NCI-H1105 (cell line): ENCODE measurements around the gene IL1RN.

ENCODE experiments used
- DNase-seq: peaks from one replicate; lab custom pipeline; 2025; lab: John Stamatoyannopoulos, UW

IL1RN gene

GRCh38 chr2:113129519-113130078 is 2.2 kb downstream of the IL1RN start:
- no peak for DNase-seq

DNA sequence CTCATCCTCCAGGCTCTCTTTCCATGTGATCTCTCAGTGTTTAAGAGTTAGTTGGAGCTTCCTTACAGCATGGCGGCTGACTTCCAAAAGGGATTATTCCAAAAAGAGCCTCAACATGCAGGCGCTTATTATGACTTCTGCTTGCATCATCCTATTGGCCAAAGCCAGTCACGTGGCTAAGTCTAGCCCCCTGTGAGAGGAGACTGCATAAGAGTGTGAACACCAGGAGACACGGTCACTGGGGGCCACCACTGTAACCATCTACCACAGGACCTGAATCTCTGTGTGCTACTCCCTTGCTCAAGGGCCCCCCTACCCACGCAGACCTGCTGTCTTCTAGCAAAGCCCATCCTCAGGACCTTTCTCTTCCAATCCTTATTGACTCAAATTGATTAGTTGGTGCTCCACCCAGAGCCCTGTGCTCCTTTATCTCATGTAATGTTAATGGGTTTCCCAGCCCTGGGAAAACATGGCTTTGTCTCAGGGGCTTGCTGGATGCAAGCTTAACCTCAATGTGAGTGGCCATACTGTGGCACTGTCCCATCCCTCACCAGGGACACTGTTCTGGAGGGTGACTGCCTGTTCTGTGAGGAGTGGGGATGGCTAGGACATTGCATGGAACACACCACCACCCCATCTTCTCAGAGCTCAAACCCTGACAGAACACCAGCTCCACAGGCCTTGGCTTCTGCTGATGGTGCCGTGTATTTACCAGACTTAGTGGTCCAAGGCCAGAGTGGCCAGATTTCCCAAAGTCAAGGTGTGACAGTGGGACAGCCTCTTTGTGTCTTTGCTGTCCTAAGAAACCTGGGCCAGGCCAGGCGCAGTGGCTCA is 4.2 kb downstream of the IL1RN start:
- DNase-seq: no peak

DNA sequence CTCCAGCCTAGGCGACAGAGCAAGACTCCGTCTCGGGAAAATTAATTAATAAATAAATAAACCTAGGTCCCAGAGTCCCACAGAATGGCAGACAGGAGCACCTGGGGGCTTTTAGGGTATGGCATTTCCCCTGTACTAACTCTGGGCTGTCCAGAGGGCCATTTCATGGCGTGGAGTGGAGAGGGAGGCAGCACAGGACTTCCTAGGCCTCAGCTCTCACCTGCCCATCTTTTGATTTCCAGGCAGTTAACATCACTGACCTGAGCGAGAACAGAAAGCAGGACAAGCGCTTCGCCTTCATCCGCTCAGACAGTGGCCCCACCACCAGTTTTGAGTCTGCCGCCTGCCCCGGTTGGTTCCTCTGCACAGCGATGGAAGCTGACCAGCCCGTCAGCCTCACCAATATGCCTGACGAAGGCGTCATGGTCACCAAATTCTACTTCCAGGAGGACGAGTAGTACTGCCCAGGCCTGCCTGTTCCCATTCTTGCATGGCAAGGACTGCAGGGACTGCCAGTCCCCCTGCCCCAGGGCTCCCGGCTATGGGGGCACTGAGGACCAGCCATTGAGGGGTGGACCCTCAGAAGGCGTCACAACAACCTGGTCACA is 5.1 kb downstream of the IL1RN start:
- no peak for DNase-seq

- DNase-seq: no peak
Measured at GRCh38 chr2:113133704-113134598, 6.6 kb downstream of the IL1RN start.

DNA sequence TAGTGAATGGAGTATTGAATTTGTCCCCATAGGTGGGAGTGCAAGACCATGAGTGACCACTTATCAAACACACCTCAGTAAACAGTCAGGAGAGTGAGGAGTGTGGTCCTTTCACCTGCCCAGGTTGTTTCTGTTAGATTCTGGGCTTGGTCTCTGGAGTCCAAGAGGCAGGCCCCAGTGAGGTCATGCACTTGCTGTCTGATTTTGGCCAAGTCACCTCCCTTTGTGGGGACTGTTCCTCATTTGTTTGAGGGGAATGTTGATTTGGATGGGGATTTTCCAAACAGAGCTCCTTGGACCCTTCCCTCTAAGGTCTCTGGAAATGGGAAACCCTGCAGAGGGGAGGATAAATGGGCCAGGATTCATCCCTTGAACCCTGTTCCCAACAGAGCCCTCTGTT is 7.3 kb downstream of the IL1RN start:
- DNase-seq: no peak

- no peak for DNase-seq
Measured at GRCh38 chr2:113135317-113135716, 7.9 kb downstream of the IL1RN start.

DNA sequence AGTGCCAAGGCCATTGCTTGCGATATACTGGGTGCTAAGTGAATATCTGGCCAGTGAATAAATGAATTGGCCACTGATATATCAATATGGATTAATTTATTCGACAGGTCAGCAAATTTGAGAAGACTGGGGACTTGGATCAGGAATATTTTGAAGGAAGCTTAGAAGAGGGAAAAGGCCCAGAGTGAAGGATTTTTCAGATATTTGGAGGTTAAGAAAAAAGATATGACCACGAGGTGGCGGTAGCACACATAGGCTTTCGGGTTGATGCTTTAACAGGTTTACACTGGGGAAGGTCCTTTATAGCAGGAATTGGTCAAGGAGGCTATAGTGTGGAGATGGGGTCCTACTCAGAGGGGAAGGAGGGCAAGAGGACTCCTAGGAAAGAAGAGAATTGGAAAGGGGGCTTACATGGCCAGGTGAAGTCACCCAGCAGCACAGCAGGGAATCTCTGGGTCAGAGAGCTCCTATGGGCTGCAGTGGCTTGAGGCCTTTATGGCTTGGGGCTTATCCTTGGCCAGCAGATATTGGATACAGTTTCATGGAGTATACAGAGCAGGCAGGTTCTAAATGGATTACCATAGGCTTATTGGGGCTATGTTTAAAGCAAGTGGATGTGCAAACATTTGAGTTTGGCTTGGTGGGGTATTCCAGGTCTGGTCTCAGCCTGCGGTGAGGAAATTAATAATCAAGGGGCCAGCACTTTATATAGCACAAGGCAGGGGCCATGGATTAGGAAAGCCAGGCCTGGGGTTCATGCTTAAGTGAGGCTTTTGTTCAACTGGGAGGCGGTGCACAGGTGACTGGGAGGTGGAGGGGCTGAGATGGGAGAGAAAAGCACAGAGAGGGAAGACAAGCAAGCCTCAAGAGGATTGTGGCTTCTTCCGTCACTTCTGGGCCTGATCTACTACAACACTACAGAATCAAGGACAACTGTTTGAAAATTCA is 9.7 kb downstream of the IL1RN start:
- no peak for DNase-seq

GRCh38 chr2:113137827-113138226 is 10.4 kb downstream of the IL1RN start:
- no peak for DNase-seq

- DNase-seq: peak; percentile 57
Measured at GRCh38 chr2:113138428-113139322, 11.3 kb downstream of the IL1RN start.

- DNase-seq: no peak
Measured at GRCh38 chr2:113141451-113141850, 14.1 kb downstream of the IL1RN start.

DNA sequence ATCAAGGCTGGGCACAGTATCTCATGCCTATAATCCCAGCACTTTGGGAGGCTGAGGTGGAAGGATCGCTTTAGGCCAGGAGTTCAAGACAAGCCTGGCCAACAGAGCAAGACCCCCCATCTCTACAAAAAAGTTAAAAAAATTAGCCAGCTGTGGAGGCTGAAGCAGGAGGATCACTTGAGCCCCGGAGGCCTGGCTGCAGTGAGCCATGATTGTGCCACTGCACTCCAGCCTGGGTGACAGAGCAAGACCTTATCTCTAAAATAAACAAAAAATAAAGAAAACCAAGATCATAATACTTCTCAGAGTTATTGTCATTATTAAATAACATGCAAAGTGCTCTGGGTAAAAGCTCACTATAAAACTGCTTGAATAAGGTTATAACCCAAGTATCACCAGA is 14.9 kb downstream of the IL1RN start:
- no peak for DNase-seq

DNA sequence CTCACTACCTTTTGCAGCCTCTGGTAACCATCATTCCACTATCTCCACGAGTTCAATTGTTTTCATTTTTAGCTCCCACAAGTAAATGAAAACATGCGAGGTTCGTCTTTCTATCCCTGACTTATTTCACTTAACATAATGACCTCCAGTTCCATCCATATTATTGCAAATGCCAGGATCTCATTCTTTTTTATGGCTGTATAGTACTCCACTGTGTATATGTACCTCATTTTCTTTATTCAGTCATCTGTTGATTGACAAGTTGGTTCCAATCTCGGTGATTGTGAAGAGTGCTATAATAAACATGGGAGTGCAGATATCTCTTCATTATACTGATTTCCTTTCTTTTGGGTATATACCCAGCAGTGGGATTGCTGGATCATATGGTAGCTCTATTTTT is 16.9 kb downstream of the IL1RN start:
- no peak for DNase-seq

GRCh38 chr2:113148606-113149552 is 21.5 kb downstream of the IL1RN start:
- DNase-seq: no peak

DNA sequence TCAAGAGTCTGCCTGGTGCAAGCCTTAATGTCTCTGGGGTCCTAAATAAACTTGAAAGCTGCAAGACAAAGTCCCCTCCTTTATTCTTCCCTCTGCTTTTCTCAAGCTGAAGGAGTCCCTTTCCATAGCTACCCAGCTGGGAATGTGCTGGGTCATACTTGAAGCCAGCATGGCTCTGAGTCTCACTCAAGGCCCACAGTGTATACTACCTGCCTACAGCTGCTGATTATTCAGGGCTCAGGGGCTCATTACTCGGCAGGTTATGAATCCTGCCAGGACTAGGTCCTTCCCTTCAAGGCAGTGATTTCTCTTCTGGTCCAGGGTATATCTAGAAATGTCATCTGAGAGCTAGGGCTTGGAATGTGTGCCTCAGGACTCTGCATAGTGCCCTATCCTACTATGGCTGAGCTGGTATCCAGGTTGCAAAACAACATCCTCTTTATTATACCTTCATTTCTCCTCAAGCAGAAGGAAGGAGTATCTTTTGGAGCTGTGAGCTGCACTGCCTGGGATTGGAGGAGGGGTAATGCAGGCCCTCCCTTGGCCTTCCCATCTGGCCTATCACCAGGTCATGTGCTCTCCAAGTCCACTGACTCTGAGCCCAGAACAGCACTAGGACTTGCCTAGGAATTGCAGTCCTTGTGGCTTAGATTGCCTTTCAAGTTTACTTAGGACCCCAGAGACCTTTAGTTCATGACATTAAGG is 22.3 kb downstream of the IL1RN start:
- no peak for DNase-seq

- DNase-seq: no peak
Measured at GRCh38 chr2:113150258-113150601, 22.8 kb downstream of the IL1RN start.

GRCh38 chr2:113155331-113155730 is 27.9 kb downstream of the IL1RN start:
- DNase-seq: no peak

- no peak for DNase-seq
Measured at GRCh38 chr2:113156278-113157117, 29.1 kb downstream of the IL1RN start.
